ENCODE measurements around the gene FDXACB1.

GRCh38 chr11:111841370-111842053 is 37.5 kb downstream of the FDXACB1 start:
- TF ChIP-seq POLR2A (IDR thresholded peaks at IDR 0.05): no peak
- TF ChIP-seq, protein P1, sequence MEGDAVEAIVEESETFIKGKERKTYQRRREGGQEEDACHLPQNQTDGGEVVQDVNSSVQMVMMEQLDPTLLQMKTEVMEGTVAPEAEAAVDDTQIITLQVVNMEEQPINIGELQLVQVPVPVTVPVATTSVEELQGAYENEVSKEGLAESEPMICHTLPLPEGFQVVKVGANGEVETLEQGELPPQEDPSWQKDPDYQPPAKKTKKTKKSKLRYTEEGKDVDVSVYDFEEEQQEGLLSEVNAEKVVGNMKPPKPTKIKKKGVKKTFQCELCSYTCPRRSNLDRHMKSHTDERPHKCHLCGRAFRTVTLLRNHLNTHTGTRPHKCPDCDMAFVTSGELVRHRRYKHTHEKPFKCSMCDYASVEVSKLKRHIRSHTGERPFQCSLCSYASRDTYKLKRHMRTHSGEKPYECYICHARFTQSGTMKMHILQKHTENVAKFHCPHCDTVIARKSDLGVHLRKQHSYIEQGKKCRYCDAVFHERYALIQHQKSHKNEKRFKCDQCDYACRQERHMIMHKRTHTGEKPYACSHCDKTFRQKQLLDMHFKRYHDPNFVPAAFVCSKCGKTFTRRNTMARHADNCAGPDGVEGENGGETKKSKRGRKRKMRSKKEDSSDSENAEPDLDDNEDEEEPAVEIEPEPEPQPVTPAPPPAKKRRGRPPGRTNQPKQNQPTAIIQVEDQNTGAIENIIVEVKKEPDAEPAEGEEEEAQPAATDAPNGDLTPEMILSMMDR (IDR thresholded peaks at IDR 0.05): peak; percentile 88 to 95 (median 92)

Measured in uterus (tissue), 2 donors.